Activated naive CD4-positive, alpha-beta T cell treated with anti-CD3 and anti-CD28 coated beads, Interleukin-2, amount 50 U/mL, for 16 hours (primary cell): Measurements from ENCODE around the gene TMEM184A.
A peak's percentile ranks its signal among the peaks of the same experiment; 100 is the strongest.

ENCODE experiments used
- DNase-seq: peaks from one replicate; pipeline ENCODE4 v3.0.0-alpha.2; 2020

Gene TMEM184A

DNA sequence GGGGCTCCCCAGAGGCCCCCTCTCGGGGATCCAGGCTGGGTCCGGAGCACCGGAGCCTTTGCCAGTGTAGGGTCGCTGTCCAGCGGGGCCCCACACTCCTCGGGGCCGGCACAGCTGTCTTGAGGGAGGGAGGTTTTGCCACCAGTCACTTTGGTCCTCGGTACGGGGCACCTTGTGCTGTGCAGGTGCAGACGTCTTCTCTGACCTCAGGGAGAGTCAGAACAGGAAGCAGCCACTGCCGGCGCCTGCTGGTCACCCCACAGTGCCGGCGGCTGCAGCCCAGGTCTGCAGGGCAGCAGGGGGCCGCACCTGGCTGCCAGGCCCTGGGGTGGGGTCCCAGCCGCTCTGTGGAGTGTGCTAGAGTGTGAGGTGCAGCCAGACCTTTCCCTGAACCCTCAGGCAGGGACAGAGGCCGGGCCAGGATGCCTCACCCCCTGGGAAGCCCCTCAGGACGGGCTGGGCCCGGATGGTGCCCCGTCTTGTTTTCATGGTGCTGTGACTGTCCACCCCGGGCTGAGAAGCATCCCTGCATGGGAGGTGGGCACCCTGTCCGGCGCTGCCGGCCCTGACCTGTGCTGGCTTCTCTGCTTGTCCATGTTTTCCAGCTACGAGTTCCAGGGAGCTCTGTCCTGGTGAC is 17.3 kb downstream of the TMEM184A start:
- peak; percentile 9 for DNase-seq

DNA sequence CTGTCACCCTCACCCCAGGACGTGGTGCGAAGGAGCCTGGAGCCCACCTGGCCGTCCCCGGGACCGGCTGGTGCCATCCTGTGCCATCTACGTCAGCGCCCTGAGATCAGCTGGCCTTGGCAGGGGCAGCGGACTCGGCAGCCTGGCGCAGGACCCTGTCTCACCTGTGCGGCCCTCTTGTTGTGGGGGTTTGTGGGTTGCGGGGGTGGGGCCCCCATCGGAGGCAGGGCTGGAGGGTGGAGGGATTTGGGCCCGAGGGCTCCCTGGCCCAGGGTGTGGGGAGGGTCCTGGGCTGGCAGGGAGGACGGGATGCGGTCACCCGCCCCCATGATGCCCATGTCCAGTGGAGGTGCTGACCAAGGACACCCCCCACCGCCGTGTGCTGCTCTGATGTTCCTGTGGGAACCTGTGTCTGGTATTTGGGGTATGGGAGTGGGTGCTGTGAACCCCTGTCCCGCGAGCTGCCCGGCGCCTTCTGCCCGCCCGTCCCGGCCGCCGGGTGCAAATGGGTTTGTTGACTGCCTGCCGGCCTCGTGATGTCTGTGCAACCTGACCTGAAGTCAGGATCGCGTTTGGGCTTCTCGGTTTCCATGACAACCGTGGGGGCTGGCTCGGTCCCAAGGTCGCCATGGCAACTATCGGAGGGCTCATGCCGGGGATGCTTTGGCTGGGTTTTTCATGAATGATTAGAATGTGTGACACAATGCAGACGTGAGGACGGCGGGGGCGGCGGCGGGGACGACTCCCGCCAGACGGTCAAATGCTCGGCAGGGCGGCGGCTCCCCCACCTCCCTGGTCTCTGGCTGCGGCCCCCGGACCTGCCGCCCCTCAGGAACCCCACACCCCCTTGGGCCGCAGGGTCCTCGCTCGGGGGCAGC is 18.2 kb downstream of the TMEM184A start:
- DNase-seq = peak; percentile 11

DNA sequence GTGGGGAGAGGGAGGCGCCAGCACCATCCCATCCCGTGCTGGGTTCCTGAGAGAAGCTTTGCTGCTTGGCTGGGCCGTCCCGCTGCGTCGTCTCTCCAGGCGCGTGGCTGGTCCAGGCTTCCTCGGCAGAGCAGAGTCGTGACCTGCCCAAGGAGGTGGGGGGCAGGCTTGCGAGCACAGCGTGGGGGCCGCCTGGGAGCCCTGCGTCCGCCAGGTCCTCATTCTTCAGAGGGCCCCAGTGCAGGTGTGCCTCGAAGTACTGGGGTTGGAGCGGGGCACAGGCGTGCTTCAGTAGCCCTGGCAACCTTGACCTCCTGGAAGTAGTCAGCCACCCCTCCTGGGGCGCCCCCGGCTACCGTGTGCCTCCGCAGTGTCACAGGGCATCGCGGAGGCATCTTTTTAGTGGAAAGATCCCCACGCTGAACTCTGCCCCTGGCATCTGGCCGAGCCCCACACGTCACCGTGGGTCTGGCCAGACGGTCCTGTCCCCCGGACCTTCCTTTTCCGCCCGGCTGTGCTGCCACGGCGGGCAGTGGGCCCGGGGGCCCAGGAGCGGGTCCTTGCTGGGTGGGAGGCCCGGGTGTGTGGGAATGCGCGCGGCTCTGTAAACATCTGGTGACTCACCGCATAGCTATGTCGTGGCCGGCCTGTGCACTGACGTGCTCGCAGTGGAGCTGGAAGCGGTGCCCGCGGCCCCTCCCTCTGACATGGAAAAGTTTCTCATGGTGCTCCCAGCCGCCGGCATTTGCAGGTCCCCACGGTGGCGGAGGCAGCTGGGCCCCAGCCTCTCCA is 19.1 kb downstream of the TMEM184A start:
- peak; percentile 12 for DNase-seq

DNA sequence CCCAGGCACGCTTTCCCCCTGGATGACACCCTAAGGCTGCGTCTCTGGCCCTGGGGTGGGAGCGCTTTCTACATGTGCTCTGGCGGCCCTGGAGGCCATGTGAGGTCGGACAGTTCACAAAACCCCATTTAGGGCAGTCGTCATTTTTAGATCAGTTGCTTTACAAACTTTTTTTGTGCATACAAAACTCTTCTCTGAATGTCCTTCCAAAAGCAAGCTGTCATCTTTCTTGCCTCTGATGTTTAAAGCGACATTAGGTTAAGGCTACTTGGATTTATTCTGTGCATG is 19.6 kb downstream of the TMEM184A start:
- DNase-seq = peak; percentile 10

GRCh38 chr7:1535701-1536454 is 20.1 kb downstream of the TMEM184A start:
- peak; percentile 11 for DNase-seq

DNA sequence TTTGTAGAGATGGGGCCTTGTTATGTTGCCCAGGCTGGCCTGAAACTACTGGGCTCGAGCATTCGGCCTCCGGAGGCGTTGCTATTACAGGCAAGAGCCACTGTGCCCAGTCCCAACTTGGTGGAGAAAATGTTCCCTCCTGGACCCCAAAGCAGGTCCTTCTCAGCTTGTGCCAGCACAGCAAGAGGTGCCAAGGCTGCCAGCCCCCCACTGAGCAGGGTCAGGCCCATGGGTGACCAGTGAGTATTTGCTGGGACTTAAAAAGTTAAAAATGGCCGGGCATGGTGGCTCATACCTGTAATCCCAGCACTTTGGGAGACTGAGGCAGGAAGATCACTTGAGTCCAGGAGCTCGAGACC is 20.9 kb downstream of the TMEM184A start:
- DNase-seq = no peak

DNA sequence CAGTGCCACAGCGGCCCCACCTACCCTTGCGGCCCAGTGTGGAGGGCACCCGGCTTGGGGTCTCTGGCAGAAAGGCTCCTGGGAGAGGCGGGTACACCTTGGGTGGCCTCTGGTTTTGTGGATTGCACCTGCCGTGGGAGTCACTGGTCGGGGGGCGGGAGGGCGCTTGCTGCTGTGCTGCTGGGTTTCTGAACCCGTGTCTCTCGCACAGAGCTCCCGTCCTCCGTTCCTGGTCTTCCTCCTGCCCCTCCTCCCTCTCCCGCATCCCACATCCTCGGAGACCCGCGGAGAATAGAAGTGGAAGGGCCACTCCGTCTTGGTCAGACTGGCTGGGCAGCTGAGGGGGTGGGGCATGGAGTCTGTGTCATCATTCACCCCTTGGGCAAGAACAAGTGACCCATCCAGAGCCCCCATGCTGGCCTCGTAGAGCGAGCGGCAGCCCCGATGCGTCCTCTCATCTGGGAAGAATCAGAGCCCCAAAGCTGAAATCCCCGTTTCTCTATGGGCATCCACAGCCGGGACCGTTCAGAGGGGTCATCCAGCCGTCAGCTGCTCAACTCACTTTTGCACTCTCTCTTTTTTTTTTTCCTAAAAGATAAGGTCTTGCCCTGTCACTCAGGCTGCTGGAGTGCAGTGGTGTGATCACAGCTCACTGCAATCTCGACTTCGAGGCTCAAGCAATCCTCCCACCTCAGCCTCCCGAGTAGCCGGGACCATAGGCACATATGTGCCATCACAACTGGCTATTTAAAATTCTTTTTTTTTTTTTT is 21.5 kb downstream of the TMEM184A start:
- DNase-seq = peak; percentile 12

DNA sequence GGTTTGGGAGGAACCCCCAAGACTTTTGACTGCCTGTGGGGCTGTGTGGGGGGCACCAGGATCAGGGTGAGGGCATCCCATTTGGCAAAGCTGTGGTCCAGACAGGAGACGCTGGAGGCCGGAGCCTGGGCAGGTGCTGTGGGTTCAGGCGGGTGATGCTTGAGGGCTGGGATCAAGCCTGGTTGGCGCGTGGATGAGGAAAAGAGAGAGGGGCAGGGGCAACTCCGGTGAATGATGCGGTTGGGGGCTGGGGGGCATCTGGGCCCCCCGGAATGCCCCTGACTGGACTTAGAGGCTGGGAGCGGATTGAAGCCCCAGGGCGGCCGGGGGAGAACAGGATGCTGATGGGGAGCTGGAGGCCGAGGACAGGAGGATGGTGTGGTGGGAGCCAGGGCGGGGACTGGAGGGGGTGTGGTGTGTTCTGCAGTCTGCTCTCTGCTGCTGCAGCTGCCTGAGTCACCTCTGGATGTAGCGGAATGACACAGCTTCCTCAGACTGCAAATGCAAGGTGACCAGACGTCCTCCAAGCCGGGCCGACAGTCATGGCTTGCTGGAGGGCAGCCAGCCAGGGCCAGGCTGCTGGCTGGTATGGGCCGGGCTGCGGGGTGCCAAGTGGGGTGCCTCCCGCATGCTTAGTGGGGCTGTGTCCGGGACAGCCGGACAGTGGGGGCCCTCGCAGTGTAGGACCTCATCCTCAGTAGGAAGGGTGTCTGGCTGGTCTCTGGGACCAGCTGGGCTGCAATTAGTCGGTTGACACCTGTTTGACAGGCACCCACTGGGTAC is 22.3 kb downstream of the TMEM184A start:
- DNase-seq = peak; percentile 24

DNA sequence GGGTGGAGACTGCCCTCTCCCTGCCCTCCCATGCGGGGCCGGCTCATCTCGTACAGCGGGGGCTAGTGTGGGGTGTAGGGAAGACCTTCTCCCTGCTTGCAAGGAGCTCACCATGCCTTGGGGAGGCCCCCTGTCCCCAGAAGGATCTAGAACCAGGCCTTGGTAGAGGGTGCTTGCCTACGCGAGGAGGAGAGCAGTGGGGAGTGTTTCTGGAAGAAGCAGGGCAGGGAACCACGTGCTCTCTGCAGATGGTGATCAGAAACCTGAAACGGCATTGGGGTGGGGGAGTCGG is 22.8 kb downstream of the TMEM184A start:
- no peak for DNase-seq

DNA sequence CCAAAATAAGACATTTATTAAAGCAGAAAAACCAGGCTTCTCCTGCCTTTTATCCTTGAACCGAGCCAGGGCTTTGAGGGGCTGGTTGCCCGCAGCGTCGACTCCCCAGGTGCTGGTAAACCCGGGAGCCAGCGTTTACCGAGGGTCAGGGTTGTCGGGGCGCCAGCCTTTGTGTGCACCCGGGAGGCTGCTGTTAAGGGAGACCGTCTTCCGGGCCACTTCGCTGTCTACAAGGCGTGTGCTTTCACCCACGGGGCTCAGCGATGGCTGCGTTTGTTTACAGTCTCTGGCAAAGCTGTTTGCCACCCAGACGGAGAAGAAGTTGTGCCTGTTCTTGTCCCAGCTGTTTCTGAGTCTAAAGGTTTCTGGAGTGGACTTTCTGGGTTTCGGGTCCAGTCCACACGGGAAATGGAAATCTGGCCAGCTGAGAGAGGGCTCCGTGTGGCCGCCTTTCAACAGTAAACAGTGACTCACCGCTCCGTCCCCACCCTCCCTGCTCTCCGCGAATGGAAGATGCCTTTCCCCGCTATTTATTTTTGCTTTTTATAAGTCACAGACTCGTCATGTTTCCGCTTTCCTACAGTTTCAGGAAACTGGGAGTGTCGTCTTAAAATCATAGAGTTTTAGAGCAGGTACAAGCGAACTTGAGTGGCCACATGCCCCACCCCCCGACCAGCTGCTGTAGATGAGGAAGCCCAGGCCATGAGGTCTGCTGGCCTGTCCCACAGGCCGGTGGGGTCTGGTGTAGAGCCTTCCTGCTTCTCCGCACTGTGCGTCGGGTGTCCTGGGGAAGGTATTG is 23.4 kb downstream of the TMEM184A start:
- DNase-seq = peak; percentile 56

DNA sequence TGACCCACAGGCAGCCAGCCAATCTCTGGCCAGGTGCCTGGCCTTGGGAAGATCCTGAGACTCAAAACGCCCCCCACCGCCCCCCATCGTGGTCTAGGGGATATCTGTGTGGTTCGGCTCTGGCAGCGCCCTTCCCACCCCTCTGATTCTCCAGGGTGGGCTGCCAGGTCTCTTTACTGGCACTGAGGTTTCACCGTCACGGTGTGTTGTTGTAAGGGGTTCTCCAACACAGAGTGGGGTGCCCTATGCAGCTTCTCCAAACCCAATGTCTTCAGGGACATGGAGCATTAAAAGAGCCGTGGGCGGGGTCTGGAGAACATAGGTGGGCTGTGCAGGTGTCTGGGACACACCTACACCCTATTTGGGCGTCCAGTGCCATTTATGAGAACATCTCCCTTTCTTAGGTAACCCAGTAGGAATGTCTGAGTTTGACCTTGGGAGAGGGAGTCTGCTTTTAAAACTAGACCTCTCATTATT is 24.0 kb downstream of the TMEM184A start:
- peak; percentile 17 for DNase-seq

- no peak for DNase-seq
These were observed 24.6 kb downstream of the TMEM184A start for GRCh38 chr7:1531263-1531978.

GRCh38 chr7:1530946-1531262 is 25.1 kb downstream of the TMEM184A start:
- DNase-seq = peak; percentile 48

GRCh38 chr7:1529383-1530116 is 26.5 kb downstream of the TMEM184A start:
- no peak for DNase-seq

DNA sequence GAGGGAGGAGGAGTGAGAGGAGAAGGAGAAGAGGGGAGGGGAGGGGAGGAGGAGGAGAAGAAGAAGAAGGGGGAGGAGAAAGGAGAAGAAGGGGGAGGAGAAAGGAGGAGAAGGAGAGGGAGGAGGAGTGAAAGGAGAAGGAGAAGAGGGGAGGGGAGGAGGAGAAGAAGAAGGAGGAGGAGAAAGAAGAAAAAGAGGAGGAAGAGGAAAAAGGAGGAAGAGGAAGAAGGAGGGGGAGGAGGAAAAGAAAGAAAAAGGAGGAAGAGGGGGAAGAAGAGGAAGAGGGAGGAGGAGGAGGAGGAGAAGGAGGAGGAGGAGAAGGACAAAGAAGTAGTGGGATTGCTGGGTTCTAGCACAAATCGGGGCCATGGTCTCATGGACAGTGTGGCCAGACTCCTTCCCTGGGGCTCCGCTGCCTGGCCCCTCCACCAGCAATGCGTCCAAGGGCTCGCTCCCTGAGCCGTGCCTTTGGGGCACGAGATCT is 29.7 kb downstream of the TMEM184A start:
- DNase-seq = no peak

DNA sequence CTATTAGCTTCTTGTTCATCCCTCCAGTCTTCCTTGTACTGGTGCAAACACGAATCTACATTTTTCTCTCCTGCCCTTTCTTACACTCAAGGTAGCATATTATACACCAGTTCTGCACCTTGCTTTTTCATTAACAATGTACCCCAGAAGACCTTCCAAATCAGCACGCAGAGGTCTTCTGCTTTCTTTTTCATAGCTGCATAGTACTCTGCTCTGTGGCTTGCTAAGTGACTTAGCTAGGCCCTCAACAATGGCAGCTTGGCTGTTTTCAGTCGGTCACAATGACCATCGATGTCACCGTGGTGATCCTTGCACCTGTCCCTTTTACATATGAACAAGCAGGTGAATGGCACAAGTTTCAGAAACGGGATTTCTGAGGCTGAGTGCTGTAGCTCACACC is 30.6 kb downstream of the TMEM184A start:
- no peak for DNase-seq

DNA sequence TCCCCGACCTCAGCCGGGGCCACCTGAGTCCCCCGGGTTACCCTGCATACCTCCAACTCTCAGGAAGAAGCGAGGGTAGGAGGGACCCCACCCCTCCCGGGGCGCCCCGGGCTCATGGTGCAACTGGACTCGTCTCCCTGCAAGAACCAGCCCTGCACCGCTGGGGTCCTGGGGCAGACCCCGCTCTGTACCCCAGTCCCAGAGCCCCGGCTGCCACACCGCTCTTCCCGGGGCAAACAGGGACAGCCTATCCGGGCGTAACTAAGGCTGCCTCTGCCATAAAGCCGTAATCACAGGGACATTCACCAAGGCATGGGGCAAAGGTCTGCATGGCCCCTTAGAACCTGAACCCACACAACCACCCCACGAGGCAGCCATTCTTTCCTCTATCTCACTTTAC is 32.2 kb downstream of the TMEM184A start:
- DNase-seq = no peak

DNA sequence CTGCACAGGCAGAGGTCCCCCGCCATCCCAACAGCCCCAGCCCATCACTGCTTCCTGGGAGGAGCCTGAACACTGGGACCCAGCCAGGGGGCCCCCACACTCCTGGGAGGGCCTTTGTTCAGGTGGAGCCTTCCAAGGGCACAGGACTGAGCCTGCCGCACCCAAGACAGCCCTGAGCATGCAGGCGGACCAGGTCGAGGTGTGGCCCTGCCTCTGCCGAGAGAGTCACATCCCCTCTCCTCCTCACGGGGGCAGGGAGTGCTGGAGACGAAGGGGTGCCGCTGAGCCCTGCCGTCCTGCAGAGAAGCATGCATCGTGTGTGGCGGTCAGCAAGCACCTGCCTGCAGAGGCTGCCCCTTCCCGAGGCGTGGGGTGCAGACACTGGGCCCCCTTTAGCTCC is 32.8 kb downstream of the TMEM184A start:
- DNase-seq = no peak

GRCh38 chr7:1521456-1521855 is 34.5 kb downstream of the TMEM184A start:
- peak; percentile 17 for DNase-seq
